Measurements from ENCODE around the gene NXPH4. TPM values are rescaled to one million over a fixed set of nuclear protein-coding genes. Genes with fewer than 3 reads are reported as not detected.

NXPH4 gene
- total RNA-seq, 2 donors from 2014 or later: 0.34 to 1.4 TPM

DNA sequence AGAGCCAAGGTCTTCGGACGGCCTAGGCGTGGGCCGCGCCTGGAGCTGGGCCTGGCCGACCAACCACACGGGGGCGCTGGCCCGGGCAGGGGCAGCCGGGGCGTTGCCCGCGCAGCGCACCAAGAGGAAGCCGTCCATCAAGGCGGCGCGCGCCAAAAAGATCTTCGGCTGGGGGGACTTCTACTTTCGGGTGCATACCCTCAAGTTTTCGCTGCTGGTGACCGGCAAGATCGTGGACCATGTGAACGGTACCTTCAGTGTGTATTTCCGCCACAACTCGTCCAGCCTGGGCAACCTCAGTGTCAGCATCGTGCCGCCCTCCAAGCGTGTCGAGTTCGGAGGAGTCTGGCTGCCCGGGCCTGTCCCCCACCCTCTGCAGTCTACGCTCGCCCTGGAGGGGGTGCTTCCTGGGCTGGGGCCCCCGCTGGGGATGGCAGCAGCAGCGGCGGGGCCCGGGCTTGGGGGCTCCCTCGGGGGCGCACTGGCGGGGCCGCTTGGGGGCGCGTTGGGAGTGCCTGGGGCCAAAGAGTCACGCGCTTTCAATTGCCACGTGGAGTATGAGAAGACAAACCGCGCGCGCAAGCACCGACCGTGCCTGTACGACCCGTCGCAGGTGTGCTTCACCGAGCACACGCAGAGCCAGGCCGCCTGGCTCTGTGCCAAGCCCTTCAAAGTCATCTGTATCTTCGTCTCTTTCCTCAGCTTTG, 8.5 kb downstream of the NXPH4 start:
- Mint-ChIP-seq H3K4me3 (peak overlapping the region; percentile 38), H3K9me3 (no peaks in the 10 kb centered on the region), H3K27me3 (peaks cover 51% of the 10 kb centered on the region), H3K36me3 (ENCODE audit: low read depth) (peaks cover 10% of the 10 kb centered on the region), H3K4me1 (peaks cover 23% of the 10 kb centered on the region), H3K27ac (no peak overlapping the region)
- ATAC-seq (replicated peaks): peak; percentile 71

DNA sequence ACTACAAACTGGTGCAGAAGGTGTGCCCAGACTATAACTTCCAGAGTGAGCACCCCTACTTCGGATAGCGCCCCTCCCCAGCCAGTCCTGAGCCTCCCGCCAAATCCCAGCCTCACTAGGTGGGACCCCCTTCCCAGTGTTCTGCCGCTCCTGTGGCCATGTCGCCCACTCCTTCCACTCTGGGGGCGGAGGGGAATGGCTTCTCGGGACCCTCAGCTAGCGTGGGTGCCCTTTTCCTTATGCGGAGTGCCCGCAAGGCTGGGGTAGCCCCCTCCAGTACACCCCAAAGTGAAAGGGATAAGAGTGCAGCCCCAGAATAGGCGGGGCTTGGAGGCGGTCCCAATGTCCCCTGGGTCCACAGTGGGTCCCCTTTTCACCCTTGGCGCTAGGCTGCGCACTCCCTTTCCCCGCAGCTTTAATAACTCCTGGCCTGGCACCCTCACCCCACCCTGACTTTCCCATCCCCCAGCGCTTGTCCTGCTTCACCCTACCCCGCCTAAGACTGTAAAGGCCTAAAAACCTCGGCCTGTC, 9.2 kb downstream of the NXPH4 start:
- Mint-ChIP-seq H3K36me3 (ENCODE audit: low read depth) (peaks cover 16% of the 10 kb centered on the region), H3K9me3 (no peaks in the 10 kb centered on the region), H3K4me3 (peak overlapping the region; percentile 38), H3K4me1 (peaks cover 27% of the 10 kb centered on the region), H3K27ac (no peak overlapping the region), H3K27me3 (peaks cover 47% of the 10 kb centered on the region)
- ATAC-seq (replicated peaks): no peak

DNA sequence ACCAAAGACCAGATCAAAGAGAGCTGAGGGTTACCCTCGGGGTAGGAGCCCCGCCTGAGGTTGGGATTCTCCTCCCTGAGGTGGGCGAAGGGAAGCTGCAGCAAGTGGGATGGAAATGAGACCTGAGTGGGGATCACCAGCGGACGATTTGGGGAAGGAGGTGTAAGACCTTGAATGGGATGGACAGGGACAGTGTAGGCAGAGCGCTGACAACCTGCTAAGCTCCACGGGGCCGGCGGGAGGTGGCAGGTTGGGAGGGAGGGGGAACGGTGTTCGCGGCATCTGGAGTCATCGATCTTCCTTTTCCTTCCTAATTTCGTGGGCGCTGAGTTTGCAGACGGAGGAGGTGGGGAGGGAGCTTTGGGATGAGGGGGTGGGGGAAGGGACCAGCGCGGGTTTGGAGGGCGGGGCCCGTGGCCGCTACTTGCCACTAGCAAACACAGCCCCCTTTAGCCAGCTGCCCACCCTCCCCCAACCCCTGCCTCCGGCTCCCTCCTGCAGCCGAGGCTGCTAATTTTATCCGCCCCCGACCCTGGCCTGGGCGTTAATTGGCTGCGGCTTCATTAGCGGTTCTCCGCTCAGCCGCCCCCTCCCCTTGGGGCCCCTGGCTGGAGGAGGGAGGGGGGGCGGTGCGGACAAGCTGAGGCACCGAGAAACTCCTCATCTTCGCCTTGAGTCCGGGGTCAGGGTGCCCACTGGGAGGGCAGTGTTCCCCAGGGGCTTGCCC, 10.2 kb downstream of the NXPH4 start:
- H3K27ac Mint-ChIP-seq: no peak overlapping the region
- H3K27me3 Mint-ChIP-seq: peaks cover 40% of the 10 kb centered on the region
- peak overlapping the region; percentile 38 for H3K4me3 Mint-ChIP-seq
- ATAC-seq (replicated peaks): no peak
- H3K4me1 Mint-ChIP-seq: peaks cover 24% of the 10 kb centered on the region
- no peaks in the 10 kb centered on the region for H3K9me3 Mint-ChIP-seq
- H3K36me3 Mint-ChIP-seq (ENCODE audit: low read depth): peaks cover 26% of the 10 kb centered on the region

DNA sequence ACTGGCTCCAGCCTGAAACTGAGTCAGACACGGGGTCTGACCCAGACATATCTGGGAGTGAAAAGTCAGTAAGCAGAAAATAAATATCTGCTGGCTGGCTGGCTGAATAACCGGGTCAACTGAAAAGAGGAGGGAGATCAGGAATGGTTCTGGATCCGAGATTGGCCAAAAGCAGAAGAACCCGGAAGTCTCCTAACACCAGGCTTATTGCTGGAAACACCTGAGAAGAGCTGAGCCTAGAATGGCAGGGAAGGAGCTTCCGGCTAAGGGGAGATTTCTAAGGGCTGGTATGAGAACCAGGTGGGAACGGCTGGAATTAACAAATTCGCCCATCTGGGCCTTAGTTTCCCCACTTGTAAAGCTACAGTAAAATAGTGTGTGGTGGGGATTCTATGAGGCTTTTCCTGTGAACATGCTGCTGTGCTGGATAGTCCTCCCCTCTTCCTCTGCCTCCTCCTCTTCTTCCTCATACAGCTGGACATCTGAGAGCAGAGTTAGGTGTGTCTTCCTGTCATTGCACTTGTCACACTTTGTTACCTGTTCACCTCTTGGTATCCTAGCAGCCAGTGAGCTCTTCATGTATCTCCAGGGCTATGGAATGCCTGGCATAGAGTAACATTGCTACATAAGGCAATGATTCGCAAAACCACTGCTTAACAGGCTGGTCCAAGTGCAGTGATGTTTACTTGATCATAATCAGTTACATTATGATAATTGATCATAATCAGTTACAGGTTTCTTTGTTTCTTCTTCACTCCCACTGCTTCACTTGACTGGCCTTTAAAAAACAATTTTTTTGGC, 10.9 kb downstream of the NXPH4 start:
- H3K4me1 Mint-ChIP-seq: peaks cover 24% of the 10 kb centered on the region
- H3K27ac Mint-ChIP-seq: no peak overlapping the region
- no peak for ATAC-seq (replicated peaks)
- peaks cover 32% of the 10 kb centered on the region for H3K27me3 Mint-ChIP-seq
- no peak overlapping the region for H3K4me3 Mint-ChIP-seq
- no peaks in the 10 kb centered on the region for H3K9me3 Mint-ChIP-seq
- peaks cover 34% of the 10 kb centered on the region for H3K36me3 Mint-ChIP-seq (ENCODE audit: low read depth)

DNA sequence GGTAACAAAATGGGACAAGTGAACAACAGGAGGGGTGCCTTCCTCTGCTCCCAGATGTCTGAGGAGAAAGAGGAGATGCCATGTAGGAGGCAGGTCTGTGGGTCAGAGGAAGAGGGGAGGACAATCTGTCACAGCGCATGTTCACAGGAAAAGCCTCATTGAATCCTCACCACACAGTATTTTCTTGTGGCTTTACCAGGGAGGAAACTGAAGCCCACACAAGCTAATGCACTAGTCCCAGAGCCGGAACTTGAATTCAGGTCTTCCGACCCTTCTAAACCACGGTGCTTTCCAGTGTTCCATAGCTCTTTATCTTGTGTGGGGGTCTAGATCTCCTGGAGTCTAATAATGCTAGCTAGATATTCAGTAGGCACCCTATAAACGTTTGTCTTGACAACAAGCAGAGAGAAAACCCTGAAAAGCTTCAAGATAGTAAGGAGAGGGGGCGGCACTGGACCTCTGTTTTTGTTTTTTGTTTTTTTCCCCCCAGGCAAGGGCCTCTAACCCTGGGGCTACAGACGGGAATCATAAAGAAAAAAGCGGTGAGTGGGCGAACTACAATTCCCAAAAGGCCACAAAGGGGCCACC, 12.5 kb downstream of the NXPH4 start:
- peak overlapping the region; percentile 100 for H3K4me3 Mint-ChIP-seq
- H3K36me3 Mint-ChIP-seq (ENCODE audit: low read depth): peaks cover 50% of the 10 kb centered on the region
- peak overlapping the region; percentile 100 for H3K27ac Mint-ChIP-seq
- peaks cover 25% of the 10 kb centered on the region for H3K4me1 Mint-ChIP-seq
- H3K9me3 Mint-ChIP-seq: no peaks in the 10 kb centered on the region
- ATAC-seq (replicated peaks): peak; percentile 56
- peaks cover 17% of the 10 kb centered on the region for H3K27me3 Mint-ChIP-seq

DNA sequence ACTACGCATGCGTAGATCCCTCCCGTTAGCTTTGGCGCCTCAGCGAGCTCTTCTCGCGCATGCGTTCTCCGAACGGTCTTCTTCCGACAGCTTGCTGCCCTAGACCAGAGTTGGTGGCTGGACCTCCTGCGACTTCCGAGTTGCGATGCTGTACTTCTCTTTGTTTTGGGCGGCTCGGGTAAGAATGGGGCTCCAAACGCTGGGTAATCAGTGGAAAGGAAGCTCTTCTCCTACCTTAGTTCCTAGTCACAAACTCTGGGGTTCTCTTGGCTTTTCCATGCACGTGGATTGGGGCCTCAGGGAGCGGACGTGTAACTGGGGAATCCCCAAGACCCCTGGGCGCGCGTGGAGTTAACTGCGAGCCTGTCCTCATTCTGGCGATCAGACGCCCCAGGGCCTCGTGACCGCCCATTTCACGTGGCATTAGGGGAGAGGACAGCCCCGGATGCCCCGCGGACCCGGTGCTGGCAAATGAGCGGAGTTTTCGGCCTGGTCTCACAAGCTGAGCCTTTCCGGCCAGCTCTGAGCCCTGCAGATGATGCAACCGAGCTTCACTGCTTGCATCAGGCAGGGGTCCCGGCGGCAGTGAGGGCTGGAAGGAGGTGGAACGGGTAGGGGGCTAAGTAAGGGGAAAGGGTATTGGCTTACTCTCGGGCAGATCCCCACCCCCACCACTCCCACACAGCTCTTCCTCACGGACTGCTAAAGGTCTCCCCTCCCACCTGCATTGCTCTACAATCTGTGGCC, 13.2 kb downstream of the NXPH4 start, which contains the start of gene SHMT2:
Gene SHMT2 (plus strand): TSS at position 78 of the 747 bp plus-strand sequence. CDS start 68 bp downstream, at position 146.
- no peaks in the 10 kb centered on the region for H3K9me3 Mint-ChIP-seq
- H3K36me3 Mint-ChIP-seq (ENCODE audit: low read depth): peaks cover 56% of the 10 kb centered on the region
- H3K4me3 Mint-ChIP-seq: peak within 1 kb of the TSS; percentile 100
- peaks cover 30% of the 10 kb centered on the region for H3K4me1 Mint-ChIP-seq
- ATAC-seq (replicated peaks): peak; percentile 72
- peak within 1 kb of the TSS; percentile 100 for H3K27ac Mint-ChIP-seq
- H3K27me3 Mint-ChIP-seq: peaks cover 17% of the 10 kb centered on the region

DNA sequence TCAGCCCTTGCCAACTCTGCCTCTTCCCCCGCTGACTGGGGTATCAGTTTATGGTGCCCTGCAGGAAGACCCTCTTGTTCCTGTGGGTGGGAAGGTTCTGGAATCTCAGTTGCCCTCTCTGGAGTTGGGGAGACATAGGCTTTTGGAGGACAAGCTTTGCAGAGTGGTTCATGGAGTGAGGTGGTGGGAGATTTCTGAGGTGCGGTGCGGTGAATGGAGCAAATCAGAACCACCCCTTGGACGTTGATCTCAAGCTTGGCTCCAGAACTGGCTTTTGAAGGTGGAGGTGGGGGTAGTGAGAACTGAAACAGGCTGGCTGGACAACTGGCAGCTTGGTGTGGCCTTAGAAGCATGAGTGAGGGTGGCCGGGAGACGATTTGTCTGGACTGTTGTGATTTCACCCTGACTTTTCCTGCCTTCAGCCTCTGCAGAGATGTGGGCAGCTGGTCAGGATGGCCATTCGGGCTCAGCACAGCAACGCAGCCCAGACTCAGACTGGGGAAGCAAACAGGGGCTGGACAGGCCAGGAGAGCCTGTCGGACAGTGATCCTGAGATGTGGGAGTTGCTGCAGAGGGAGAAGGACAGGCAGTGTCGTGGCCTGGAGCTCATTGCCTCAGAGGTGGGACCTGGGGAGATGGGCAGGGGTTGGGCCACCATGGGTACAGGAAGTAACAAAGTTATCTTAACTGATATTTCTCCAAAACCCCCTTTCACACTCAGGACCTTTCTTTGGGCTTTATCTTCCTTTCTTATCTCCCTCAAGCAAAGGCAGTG, 14.0 kb downstream of the NXPH4 start:
- H3K27me3 Mint-ChIP-seq: peaks cover 15% of the 10 kb centered on the region
- peaks cover 30% of the 10 kb centered on the region for H3K4me1 Mint-ChIP-seq
- H3K4me3 Mint-ChIP-seq: peak overlapping the region; percentile 100
- ATAC-seq (replicated peaks): no peak
- H3K36me3 Mint-ChIP-seq (ENCODE audit: low read depth): peaks cover 58% of the 10 kb centered on the region
- H3K27ac Mint-ChIP-seq: peak overlapping the region; percentile 100
- H3K9me3 Mint-ChIP-seq: no peaks in the 10 kb centered on the region

DNA sequence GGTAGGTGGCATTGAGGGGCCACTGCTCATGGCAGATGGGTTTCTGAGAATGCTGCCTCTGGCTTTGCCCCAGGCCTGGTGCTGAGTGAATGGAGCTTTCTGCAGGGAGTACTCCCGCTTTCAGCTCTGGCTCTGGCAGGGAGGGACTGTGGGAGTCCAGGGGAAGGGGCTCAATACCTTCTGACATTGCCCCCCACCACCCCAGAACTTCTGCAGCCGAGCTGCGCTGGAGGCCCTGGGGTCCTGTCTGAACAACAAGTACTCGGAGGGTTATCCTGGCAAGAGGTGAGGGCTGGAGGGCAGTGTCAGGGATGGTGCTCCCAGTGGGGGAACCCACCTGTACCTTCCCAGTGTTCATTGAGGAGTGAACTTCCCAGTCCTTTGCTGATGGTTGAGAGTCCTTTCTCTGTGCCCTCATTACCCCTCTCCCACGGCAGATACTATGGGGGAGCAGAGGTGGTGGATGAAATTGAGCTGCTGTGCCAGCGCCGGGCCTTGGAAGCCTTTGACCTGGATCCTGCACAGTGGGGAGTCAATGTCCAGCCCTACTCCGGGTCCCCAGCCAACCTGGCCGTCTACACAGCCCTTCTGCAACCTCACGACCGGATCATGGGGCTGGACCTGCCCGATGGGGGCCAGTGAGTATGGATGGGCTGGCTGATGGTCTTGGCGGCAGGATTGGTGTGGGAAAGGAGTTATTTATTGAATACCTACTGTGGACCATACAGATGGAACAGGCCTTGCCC, 14.9 kb downstream of the NXPH4 start:
- Mint-ChIP-seq H3K27me3 (peaks cover 6% of the 10 kb centered on the region), H3K27ac (peak overlapping the region; percentile 100), H3K4me1 (peaks cover 27% of the 10 kb centered on the region), H3K36me3 (ENCODE audit: low read depth) (peaks cover 64% of the 10 kb centered on the region), H3K9me3 (no peaks in the 10 kb centered on the region), H3K4me3 (peak overlapping the region; percentile 100)
- ATAC-seq (replicated peaks): no peak

DNA sequence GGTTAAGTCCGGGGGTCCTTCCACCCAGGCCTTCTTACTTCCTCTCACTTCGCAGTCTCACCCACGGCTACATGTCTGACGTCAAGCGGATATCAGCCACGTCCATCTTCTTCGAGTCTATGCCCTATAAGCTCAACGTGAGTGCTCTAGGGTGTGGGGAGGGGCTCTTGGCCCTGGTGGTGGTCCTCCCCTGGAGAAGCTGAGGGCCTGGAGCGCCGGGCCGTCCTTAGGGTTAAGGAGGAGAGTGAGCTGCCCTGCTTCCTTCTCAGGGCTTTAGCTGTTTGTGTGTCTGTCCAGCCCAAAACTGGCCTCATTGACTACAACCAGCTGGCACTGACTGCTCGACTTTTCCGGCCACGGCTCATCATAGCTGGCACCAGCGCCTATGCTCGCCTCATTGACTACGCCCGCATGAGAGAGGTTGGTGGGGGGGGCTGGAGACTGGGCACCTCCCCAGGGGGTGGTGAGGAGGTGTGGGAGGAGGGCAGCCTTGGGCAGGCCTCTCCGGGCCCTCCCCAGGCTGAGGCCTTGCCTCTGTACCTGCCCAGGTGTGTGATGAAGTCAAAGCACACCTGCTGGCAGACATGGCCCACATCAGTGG, 15.7 kb downstream of the NXPH4 start:
- Mint-ChIP-seq H3K36me3 (ENCODE audit: low read depth) (peaks cover 67% of the 10 kb centered on the region), H3K27ac (no peak overlapping the region), H3K27me3 (peaks cover 9% of the 10 kb centered on the region), H3K4me3 (no peak overlapping the region), H3K9me3 (no peaks in the 10 kb centered on the region), H3K4me1 (peaks cover 28% of the 10 kb centered on the region)
- no peak for ATAC-seq (replicated peaks)

DNA sequence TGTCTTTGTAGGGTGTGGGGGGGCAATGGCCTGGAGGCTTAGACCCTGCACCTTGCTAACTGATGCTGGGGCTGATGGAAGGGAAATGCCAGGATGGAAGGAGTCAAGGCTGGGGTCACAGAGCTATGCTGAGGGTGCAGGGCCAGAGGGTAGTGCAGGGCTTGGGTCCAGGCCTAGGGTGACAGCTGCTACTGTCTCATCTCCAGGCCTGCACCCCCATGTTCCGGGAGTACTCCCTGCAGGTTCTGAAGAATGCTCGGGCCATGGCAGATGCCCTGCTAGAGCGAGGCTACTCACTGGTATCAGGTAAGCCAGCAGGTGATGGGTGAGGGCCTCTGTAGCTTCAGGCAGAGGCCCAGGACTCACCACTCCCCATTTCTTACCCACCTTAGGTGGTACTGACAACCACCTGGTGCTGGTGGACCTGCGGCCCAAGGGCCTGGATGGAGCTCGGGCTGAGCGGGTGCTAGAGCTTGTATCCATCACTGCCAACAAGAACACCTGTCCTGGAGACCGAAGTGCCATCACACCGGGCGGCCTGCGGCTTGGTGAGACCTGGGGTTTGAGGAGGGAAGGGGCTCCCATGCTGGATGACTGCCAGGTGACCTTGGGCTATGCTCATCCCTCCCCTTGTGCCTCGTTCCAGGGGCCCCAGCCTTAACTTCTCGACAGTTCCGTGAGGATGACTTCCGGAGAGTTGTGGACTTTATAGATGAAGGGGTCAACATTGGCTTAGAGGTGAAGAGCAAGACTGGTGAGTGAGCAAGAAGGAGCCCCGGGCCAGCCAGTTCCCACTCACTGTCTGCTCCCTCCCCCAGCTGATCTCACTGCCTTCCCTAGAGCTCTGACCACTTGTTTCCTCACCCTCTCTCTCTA, 17.0 kb downstream of the NXPH4 start:
- peaks cover 13% of the 10 kb centered on the region for H3K27me3 Mint-ChIP-seq
- no peak for ATAC-seq (replicated peaks)
- H3K9me3 Mint-ChIP-seq: no peaks in the 10 kb centered on the region
- peaks cover 73% of the 10 kb centered on the region for H3K36me3 Mint-ChIP-seq (ENCODE audit: low read depth)
- peaks cover 35% of the 10 kb centered on the region for H3K4me1 Mint-ChIP-seq
- H3K4me3 Mint-ChIP-seq: no peak overlapping the region
- peak overlapping the region; percentile 38 for H3K27ac Mint-ChIP-seq

DNA sequence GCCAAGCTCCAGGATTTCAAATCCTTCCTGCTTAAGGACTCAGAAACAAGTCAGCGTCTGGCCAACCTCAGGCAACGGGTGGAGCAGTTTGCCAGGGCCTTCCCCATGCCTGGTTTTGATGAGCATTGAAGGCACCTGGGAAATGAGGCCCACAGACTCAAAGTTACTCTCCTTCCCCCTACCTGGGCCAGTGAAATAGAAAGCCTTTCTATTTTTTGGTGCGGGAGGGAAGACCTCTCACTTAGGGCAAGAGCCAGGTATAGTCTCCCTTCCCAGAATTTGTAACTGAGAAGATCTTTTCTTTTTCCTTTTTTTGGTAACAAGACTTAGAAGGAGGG, 17.6 kb downstream of the NXPH4 start:
- no peak for ATAC-seq (replicated peaks)
- no peaks in the 10 kb centered on the region for H3K9me3 Mint-ChIP-seq
- peaks cover 76% of the 10 kb centered on the region for H3K36me3 Mint-ChIP-seq (ENCODE audit: low read depth)
- H3K27me3 Mint-ChIP-seq: peaks cover 17% of the 10 kb centered on the region
- peaks cover 34% of the 10 kb centered on the region for H3K4me1 Mint-ChIP-seq
- H3K4me3 Mint-ChIP-seq: no peak overlapping the region
- peak overlapping the region; percentile 38 for H3K27ac Mint-ChIP-seq
